Fibroblast of skin of left biceps (primary cell): ENCODE measurements around the gene MYRF.

Source experiments
- DNase-seq, 2 experiments: peaks; one replicate each; pipeline ENCODE4 v3.0.0-alpha.2; 2013; ENCODE audit warnings: low read depth in 2 of 2

Gene MYRF

DNA sequence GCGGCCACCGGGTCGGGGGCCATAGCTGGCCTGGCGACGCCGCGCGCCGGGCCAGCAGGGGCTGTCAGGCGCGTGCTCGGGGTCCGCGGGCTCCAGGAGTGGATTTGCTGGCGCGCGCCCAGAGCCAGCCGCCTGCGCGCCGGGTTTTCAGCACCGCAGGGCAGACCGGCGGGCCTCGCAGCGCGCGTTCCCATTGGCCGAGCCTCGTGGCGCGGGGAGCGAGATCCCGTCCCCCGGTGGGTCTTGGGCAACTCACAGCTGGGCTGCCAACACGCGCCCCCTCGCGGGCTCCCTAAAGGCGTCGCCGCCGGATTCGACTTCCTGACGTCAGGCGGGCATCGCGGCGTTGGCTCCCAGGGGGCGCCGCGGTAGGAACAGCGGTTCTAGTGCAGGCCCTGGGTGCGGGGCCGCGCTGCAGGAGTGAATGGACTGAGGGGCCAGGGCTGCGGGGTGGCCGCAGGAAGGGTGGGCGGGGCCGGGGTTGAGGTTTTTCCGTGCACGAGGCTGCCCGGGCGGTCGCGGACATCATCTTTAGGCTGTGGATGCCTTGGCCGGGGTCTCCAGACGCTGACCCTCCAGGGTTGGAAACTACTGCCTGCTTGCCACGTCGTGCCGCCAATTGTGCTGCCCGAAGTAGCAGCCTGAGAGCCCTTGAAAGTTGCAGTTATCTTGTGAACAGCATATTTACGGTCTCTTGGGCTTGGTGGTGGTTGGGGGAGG, 64.5 kb downstream of the MYRF start, which contains the start of gene FADS1:
FADS1 (minus strand) TSS at position 268 of the 720 bp plus-strand sequence; CDS start at position 194, 74 bp downstream.
- peak; percentile 76 to 78 for DNase-seq

DNA sequence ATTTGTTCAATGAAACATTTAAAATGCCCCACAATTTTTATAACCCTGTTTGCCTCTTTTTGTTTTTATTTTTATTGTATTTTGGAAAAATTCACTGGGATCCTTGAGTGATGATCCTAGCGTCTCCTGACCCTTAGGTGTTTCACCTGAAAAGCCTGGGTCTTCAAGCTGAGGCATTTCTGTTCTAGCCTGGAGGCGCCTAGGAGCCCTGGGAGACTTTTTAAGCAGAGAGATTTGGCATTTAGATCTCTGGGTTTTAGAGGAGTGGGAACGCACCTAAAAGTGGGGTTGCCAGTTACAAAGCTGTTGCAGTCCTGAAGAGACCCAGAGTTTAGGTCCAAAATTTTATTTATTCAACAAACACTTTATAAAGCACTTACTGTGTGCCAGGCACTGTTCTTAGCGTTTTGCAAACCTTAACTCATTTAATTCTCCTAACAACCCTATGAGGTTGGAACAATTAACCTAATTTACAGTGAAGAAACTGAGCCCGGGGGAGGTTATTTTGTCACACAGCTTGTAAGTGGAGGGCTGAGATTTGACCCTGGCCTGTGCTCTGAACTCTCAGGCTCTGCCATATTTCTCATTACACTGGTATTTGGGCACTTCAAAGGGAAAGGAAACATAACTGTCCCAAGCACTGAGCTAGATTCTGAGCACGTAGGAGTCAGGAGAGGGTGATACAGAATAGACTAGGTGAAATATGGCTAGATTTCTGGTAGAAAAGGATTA, 65.2 kb downstream of the MYRF start:
- no peak for DNase-seq

- no peak for DNase-seq
Observed at GRCh38 chr11:61820174-61820573, 67.7 kb downstream of the MYRF start.

GRCh38 chr11:61826930-61827570, 74.6 kb downstream of the MYRF start:
- no peak for DNase-seq

DNA sequence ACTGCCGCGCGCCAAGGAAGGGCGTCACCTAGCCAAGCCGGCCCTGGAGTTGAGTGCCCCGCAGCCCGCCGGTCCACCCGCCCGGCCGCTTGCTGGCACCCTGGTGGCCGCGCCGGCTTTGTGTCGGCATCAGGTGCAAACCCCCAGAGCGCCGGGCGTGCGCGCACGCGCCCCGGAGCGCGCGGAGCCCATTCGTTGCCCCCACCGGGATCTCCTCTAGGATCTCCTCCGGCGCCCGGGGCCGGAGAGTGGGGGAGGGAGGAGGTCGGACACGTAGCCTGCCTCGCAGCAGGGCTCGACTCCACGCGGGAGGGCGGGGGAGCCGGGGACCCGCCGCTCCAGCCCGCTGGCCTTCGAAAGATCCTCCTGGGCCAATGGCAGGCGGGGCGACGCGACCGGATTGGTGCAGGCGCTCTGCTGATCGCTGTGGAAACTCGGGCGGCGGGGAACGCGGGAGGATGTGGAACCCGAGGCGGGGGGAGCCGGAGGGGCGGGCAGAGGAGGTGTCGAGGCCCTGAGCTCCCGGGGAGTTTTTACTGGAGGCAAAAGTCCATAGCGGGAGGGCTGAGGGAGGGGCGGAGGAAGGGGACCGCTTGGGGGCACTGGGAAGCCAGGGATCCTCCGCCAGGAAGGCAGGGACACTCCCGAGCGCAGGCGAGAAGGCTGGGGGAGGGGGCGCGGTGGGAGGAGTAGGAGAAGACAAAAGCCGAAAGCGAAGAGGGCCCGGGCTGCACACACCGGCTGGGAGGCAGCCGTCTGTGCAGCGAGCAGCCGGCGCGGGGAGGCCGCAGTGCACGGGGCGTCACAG, 75.3 kb downstream of the MYRF start, which contains the start of gene FADS2:
FADS2 (plus strand) TSS at position 730 of the 808 bp plus-strand sequence. CDS start 91 bp downstream, outside the sequence.
- peak; percentile 80 to 83 for DNase-seq

- DNase-seq, result no peak
Observed at GRCh38 chr11:61828379-61828628, 75.9 kb downstream of the MYRF start.

GRCh38 chr11:61828629-61829407, 76.4 kb downstream of the MYRF start:
- DNase-seq, result no peak

GRCh38 chr11:61829806-61830205, 77.4 kb downstream of the MYRF start:
- DNase-seq, result no peak

DNA sequence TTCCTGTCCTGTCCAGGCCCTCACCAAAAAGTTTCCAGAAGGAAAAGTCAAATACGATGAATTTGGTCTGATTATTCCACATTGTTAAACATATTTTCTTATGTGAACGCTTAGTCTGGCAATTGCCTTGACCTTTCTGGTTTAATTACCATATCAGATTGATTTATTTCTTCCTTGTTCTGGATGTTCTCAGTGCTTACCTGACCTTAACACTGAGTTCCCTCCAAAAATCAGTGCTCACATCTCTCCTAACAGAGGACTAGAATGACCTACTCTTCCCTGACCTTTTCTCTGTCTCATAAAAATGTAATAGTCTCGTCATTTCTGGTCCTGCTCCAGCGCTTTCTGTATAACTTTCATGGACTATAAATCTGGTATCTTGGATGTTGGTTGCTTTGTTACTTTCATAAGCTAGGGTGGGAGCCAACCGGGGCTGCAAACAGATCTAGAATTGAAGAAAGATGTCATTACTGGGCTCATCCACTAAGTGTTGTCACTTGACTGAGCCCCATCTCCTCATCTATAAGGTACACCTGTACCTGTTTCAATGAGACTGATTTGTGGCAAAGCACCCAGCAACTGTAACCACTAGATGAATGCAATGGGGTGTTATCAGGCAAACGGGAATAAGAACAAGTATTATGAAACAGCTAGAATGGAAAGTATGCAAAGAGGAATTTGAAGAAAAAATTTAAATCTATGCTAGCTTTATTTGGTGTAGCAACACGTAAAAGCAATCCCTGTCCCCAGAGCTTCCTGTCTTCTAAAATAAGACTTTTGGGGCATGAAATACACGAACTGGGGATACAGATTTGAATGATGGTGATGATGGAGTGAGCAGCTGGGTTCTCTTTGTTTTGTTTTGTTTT, 78.0 kb downstream of the MYRF start:
- no peak for DNase-seq

DNA sequence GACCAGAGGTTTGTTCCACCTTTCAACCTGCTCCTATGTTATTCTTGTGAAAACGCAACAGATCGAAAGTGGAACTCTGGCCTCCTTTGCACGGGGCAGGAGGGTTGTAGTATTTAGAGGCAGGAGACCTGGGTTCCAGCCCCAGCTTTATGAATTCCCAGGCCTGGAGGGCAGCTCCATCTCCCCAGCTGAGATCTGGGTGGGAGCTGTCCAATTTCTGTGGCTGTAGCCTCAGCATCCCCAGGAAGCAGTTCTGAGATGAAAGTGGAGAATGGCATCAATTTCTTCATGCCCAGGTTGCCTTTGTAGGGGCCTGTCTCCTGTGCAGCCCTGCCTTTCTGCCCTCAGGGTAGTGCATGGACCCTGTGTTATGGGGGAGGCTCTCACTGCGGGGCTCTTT, 79.8 kb downstream of the MYRF start:
- no peak for DNase-seq

DNA sequence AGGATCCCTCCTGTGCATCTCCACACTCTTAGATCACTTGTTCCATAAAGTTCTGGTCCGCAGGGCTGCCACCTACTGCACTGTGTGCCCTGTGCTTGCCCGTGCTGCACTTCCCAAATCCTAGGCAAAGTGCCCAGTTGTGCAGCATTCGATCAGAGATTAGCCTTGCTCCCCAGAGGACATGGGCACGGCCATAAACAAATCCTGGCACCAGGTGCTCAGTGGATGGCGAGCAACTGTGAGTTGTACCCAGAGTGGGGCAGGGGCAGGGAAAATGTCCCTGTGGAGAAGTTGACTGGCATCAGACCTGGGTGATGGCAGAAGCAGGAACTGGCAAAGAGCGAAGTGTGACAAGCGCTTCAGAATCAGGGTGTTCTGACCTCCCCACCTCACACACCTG, 80.3 kb downstream of the MYRF start:
- no peak for DNase-seq

GRCh38 chr11:61833471-61833870, 81.0 kb downstream of the MYRF start:
- DNase-seq, result no peak

DNA sequence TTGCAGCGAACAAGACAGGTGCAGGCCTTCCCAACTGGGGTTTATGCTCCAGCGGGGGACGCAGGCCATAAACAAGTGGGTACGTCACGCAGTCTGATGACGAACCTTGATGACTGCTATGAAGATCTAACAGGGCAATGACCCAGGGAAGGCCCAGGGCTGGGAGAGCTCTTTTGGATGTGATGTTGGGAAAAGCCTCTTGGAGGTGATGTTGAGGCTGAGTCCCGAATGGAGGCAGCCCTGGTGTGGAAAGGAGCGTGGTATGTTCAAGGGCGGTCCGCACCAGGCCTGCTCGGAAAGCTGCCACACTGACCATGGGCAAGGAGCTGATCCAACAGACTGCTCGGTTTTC, 81.5 kb downstream of the MYRF start:
- DNase-seq, result no peak

GRCh38 chr11:61834278-61835048, 82.0 kb downstream of the MYRF start:
- no peak for DNase-seq

DNA sequence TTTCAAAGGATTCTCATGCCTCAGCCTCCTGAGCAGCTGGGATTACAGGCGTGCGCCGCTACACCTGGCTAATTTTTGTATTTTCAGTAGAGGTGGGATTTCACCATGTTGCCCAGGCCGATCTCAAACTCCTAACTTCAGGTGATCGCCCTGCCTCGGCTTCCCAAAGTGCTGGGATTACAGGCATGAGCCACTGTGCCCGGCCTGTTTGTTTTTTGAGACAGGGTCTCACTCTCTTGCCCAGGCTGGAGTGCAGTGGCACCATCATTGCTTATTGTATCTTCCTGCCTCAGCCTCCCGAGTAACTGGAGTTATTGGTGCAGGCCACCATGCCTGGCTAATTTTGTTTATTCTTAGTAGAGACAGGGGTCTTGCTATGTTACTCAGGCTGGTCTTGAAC, 83.8 kb downstream of the MYRF start:
- DNase-seq, result no peak

- DNase-seq, result no peak
Observed at GRCh38 chr11:61837411-61838005, 85.1 kb downstream of the MYRF start.
